ENCODE measurements around the gene ADCY3.

DNA sequence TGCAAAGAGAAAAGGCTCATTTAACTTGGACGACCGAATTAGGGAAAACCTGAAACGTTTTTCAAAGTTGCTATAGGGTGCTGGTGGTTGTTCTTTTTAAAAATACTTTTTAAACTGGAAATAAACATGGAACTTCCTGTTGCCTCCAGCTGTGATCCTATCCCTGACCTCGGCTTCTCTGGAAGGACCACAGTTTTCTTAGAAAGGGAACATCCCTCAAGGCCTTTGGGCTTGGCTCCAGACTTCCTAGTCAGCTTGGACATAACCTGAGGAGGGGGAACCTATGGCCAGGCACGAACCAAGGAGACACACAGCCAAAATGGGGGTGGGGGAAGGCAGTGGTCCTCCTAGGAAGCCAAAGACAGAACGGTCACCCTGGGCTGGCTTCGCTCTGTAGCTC lies 69.1 kb downstream of the ADCY3 start:
- TF ChIP-seq, protein P1, sequence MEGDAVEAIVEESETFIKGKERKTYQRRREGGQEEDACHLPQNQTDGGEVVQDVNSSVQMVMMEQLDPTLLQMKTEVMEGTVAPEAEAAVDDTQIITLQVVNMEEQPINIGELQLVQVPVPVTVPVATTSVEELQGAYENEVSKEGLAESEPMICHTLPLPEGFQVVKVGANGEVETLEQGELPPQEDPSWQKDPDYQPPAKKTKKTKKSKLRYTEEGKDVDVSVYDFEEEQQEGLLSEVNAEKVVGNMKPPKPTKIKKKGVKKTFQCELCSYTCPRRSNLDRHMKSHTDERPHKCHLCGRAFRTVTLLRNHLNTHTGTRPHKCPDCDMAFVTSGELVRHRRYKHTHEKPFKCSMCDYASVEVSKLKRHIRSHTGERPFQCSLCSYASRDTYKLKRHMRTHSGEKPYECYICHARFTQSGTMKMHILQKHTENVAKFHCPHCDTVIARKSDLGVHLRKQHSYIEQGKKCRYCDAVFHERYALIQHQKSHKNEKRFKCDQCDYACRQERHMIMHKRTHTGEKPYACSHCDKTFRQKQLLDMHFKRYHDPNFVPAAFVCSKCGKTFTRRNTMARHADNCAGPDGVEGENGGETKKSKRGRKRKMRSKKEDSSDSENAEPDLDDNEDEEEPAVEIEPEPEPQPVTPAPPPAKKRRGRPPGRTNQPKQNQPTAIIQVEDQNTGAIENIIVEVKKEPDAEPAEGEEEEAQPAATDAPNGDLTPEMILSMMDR (IDR thresholded peaks at IDR 0.05 in 4 of 5, conservative IDR thresholded peaks at IDR 0.05 in 1 of 5) = no peak
- no peak for TF ChIP-seq POLR2A (IDR thresholded peaks at IDR 0.05)
